ENCODE results near the gene RSPRY1.
A peak's percentile ranks its signal among the peaks of the same experiment; 100 is the strongest.
"Not testable (repeated sequence)": the region's sequence is repeated elsewhere in the genome, so short reads cannot be mapped to it uniquely, and the experiment has no call there.

RSPRY1 gene

GRCh38 chr16:57275946-57276345 lies 89.8 kb downstream of the RSPRY1 start:
- not testable (repeated sequence) for DNase-seq

- DNase-seq, result no peak
These were observed 90.5 kb downstream of the RSPRY1 start for GRCh38 chr16:57276596-57276995.

GRCh38 chr16:57277586-57277985 lies 91.5 kb downstream of the RSPRY1 start:
- DNase-seq, result peak; percentile 65

GRCh38 chr16:57278494-57278893 lies 92.4 kb downstream of the RSPRY1 start:
- DNase-seq, result no peak

GRCh38 chr16:57279780-57280638 lies 93.9 kb downstream of the RSPRY1 start:
- no peak for DNase-seq

- DNase-seq, result no peak
These were observed 95.7 kb downstream of the RSPRY1 start for GRCh38 chr16:57281791-57282190.

- no peak for DNase-seq
These were observed 96.5 kb downstream of the RSPRY1 start for GRCh38 chr16:57282510-57283213.

GRCh38 chr16:57283214-57283958 lies 97.3 kb downstream of the RSPRY1 start:
- no peak for DNase-seq

GRCh38 chr16:57283959-57284208 lies 97.8 kb downstream of the RSPRY1 start:
- no peak for DNase-seq

- no peak for DNase-seq
These were observed 98.3 kb downstream of the RSPRY1 start, which contains the start of gene PLLP for GRCh38 chr16:57284209-57284951. Gene PLLP, minus strand, starts transcription at chr16:57284672. Its CDS starts 132 bp downstream, at chr16:57284540.

- no peak for DNase-seq
These were observed 98.8 kb downstream of the RSPRY1 start for GRCh38 chr16:57284952-57285363.

GRCh38 chr16:57285379-57285778 lies 99.2 kb downstream of the RSPRY1 start:
- no peak for DNase-seq

GRCh38 chr16:57289391-57290257 lies 103.5 kb downstream of the RSPRY1 start:
- no peak for DNase-seq

Data from activated CD4-positive, alpha-beta T cell treated with anti-CD3 and anti-CD28 coated beads, Interleukin-2, amount 50 U/mL, for 16 hours (primary cell).